Epithelial cell of prostate (primary cell): Measurements from ENCODE around the gene TSPAN9.

Experiments used
- DNase-seq: peaks from one replicate; pipeline ENCODE4 v3.0.0-alpha.2; 2011; ENCODE audit warnings: low read depth, low spot score
- H3K27ac ChIP-seq: fragments of 450-650 bp; 2 replicates; pipeline ENCODE4 v1.5.1; 2017; ENCODE audit warnings: mild to moderate bottlenecking

Gene TSPAN9

GRCh38 chr12:3255057-3255456, 177.9 kb downstream of the TSPAN9 start:
- no peak overlapping the region for H3K27ac ChIP-seq
- DNase-seq: no peak

- H3K27ac ChIP-seq: no peak overlapping the region
- DNase-seq: no peak
These were observed 179.0 kb downstream of the TSPAN9 start for GRCh38 chr12:3256103-3256631.

GRCh38 chr12:3257411-3257810, 180.2 kb downstream of the TSPAN9 start:
- H3K27ac ChIP-seq: no peak overlapping the region

GRCh38 chr12:3259973-3260372, 182.8 kb downstream of the TSPAN9 start:
- DNase-seq: no peak

More at GRCh38 chr12:3257411-3257810, 180.2 kb downstream of the TSPAN9 start:
- no peak for DNase-seq

GRCh38 chr12:3261782-3262359, 184.7 kb downstream of the TSPAN9 start:
- no peak overlapping the region for H3K27ac ChIP-seq
- no peak for DNase-seq

More at GRCh38 chr12:3259973-3260372, 182.8 kb downstream of the TSPAN9 start:
- no peak overlapping the region for H3K27ac ChIP-seq

GRCh38 chr12:3262470-3262869, 185.3 kb downstream of the TSPAN9 start:
- no peak overlapping the region for H3K27ac ChIP-seq
- DNase-seq: no peak

- H3K27ac ChIP-seq: no peak overlapping the region
- no peak for DNase-seq
These were observed 186.1 kb downstream of the TSPAN9 start for GRCh38 chr12:3263282-3263681.

- DNase-seq: no peak
- no peak overlapping the region for H3K27ac ChIP-seq
These were observed 187.1 kb downstream of the TSPAN9 start for GRCh38 chr12:3263939-3264922.

GRCh38 chr12:3265406-3265805, 188.2 kb downstream of the TSPAN9 start:
- DNase-seq: no peak
- H3K27ac ChIP-seq: no peak overlapping the region

GRCh38 chr12:3266638-3267037, 189.5 kb downstream of the TSPAN9 start:
- no peak for DNase-seq
- H3K27ac ChIP-seq: no peak overlapping the region

GRCh38 chr12:3267690-3268089, 190.5 kb downstream of the TSPAN9 start:
- no peak for DNase-seq
- H3K27ac ChIP-seq: no peak overlapping the region

- DNase-seq: no peak
- H3K27ac ChIP-seq: no peak overlapping the region
These were observed 192.4 kb downstream of the TSPAN9 start for GRCh38 chr12:3269594-3269993.

GRCh38 chr12:3271146-3271545, 194.0 kb downstream of the TSPAN9 start:
- DNase-seq: no peak

GRCh38 chr12:3271639-3272038, 194.5 kb downstream of the TSPAN9 start:
- DNase-seq: no peak
- no peak overlapping the region for H3K27ac ChIP-seq

More at GRCh38 chr12:3271146-3271545, 194.0 kb downstream of the TSPAN9 start:
- no peak overlapping the region for H3K27ac ChIP-seq

GRCh38 chr12:3272958-3273357, 195.8 kb downstream of the TSPAN9 start:
- DNase-seq: no peak
- H3K27ac ChIP-seq: no peak overlapping the region

- no peak for DNase-seq
- no peak overlapping the region for H3K27ac ChIP-seq
These were observed 196.3 kb downstream of the TSPAN9 start for GRCh38 chr12:3273409-3273853.

GRCh38 chr12:3274664-3275063, 197.5 kb downstream of the TSPAN9 start:
- DNase-seq: no peak
- no peak overlapping the region for H3K27ac ChIP-seq

GRCh38 chr12:3275171-3276041, 198.2 kb downstream of the TSPAN9 start:
- no peak for DNase-seq
- no peak overlapping the region for H3K27ac ChIP-seq

GRCh38 chr12:3276226-3276625, 199.0 kb downstream of the TSPAN9 start:
- DNase-seq: no peak
- H3K27ac ChIP-seq: no peak overlapping the region

GRCh38 chr12:3277306-3277943, 200.2 kb downstream of the TSPAN9 start:
- no peak for DNase-seq
- H3K27ac ChIP-seq: no peak overlapping the region
